ENCODE measurements around the gene IQSEC2. TPM values are rescaled to one million over a fixed set of nuclear protein-coding genes. Genes with fewer than 3 reads are reported as not detected.

Gene IQSEC2
- total RNA-seq, 1 experiment from 2014 or later, result 48.2 TPM

DNA sequence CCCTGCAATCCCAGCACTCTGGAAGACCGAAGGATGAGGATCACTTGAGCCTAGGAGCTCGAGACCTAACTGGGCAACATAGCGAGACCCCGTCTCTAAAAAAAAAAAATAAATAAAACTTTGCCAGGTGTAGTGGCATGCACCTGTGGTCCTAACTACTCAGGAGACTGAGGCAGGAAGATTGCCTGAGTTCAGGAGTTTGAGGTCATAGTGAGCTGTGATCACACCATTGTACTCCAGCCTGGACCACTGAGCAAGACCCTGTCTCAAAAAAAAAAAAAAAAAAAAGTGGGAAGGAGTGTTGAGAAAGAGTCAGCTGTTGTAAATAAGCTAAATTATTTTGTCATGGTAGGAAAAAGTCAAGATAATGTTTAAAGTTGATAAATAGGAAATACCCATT is 27.5 kb upstream of the IQSEC2 start (continued):
- TF ChIP-seq, protein P1, sequence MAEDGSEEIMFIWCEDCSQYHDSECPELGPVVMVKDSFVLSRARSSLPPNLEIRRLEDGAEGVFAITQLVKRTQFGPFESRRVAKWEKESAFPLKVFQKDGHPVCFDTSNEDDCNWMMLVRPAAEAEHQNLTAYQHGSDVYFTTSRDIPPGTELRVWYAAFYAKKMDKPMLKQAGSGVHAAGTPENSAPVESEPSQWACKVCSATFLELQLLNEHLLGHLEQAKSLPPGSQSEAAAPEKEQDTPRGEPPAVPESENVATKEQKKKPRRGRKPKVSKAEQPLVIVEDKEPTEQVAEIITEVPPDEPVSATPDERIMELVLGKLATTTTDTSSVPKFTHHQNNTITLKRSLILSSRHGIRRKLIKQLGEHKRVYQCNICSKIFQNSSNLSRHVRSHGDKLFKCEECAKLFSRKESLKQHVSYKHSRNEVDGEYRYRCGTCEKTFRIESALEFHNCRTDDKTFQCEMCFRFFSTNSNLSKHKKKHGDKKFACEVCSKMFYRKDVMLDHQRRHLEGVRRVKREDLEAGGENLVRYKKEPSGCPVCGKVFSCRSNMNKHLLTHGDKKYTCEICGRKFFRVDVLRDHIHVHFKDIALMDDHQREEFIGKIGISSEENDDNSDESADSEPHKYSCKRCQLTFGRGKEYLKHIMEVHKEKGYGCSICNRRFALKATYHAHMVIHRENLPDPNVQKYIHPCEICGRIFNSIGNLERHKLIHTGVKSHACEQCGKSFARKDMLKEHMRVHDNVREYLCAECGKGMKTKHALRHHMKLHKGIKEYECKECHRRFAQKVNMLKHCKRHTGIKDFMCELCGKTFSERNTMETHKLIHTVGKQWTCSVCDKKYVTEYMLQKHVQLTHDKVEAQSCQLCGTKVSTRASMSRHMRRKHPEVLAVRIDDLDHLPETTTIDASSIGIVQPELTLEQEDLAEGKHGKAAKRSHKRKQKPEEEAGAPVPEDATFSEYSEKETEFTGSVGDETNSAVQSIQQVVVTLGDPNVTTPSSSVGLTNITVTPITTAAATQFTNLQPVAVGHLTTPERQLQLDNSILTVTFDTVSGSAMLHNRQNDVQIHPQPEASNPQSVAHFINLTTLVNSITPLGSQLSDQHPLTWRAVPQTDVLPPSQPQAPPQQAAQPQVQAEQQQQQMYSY (CRISPR knock-in tag; IDR thresholded peaks at IDR 0.05), result no peak
- TF ChIP-seq ZNF138 (CRISPR knock-in tag; conservative IDR thresholded peaks at IDR 0.05) (no peak), HMGA2 (CRISPR knock-in tag; IDR thresholded peaks at IDR 0.05) (no peak), FOXK1 (CRISPR knock-in tag; IDR thresholded peaks at IDR 0.05) (no peak)
- TF ChIP-seq, protein P2, sequence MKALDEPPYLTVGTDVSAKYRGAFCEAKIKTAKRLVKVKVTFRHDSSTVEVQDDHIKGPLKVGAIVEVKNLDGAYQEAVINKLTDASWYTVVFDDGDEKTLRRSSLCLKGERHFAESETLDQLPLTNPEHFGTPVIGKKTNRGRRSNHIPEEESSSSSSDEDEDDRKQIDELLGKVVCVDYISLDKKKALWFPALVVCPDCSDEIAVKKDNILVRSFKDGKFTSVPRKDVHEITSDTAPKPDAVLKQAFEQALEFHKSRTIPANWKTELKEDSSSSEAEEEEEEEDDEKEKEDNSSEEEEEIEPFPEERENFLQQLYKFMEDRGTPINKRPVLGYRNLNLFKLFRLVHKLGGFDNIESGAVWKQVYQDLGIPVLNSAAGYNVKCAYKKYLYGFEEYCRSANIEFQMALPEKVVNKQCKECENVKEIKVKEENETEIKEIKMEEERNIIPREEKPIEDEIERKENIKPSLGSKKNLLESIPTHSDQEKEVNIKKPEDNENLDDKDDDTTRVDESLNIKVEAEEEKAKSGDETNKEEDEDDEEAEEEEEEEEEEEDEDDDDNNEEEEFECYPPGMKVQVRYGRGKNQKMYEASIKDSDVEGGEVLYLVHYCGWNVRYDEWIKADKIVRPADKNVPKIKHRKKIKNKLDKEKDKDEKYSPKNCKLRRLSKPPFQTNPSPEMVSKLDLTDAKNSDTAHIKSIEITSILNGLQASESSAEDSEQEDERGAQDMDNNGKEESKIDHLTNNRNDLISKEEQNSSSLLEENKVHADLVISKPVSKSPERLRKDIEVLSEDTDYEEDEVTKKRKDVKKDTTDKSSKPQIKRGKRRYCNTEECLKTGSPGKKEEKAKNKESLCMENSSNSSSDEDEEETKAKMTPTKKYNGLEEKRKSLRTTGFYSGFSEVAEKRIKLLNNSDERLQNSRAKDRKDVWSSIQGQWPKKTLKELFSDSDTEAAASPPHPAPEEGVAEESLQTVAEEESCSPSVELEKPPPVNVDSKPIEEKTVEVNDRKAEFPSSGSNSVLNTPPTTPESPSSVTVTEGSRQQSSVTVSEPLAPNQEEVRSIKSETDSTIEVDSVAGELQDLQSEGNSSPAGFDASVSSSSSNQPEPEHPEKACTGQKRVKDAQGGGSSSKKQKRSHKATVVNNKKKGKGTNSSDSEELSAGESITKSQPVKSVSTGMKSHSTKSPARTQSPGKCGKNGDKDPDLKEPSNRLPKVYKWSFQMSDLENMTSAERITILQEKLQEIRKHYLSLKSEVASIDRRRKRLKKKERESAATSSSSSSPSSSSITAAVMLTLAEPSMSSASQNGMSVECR (CRISPR knock-in tag; IDR thresholded peaks at IDR 0.05; ENCODE audit: borderline replicate concordance), result no peak
- TF ChIP-seq, protein P3, sequence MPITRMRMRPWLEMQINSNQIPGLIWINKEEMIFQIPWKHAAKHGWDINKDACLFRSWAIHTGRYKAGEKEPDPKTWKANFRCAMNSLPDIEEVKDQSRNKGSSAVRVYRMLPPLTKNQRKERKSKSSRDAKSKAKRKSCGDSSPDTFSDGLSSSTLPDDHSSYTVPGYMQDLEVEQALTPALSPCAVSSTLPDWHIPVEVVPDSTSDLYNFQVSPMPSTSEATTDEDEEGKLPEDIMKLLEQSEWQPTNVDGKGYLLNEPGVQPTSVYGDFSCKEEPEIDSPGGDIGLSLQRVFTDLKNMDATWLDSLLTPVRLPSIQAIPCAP (CRISPR knock-in tag; IDR thresholded peaks at IDR 0.05), result no peak
- TF ChIP-seq, protein P4, sequence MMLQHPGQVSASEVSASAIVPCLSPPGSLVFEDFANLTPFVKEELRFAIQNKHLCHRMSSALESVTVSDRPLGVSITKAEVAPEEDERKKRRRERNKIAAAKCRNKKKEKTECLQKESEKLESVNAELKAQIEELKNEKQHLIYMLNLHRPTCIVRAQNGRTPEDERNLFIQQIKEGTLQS (CRISPR knock-in tag; conservative IDR thresholded peaks at IDR 0.05), result no peak

DNA sequence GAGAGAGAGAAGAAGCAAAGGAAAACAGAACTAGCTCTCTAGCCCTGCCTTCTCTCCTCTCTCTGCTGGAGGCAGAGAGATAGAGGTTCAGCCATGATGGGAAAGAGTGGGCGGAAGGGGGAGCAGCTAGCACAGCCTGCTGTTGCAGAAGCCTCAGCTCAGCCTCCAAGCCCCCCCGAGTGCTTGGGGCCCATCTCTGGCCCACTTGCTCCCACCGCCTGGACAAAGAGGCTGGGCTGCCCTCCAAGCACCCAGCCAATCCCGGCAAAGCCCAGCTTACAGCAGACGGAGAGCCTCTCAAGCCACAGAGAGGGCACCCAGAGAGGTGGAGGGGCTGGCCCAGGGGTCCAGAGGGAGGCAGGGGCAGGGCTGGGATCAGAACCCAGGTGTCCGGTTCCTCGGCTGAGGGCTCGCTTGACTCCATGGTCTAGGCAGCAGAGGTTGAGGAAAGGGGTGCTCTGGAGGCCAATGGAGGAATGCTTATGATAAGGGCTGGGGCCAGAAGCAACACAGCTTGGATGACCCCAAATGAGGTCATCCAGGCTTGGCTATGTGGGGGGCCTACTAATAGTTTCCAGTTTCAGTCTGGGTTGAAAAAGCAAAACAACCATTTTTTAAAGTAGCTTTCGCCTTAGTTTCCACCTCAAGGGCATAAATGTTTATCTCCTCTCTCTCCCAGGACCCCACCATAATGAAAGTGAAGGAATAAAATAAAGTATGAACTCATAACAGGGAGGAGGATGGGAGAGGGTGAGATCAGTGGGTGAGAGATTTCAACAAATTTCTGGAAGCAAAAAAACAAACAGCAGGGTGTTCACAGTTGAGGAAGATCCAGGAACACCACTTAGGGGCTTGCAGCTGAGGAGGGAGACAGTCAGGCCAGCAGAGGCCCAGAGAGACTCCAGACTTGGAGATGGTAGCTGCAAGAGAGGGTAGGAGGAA is 24.9 kb upstream of the IQSEC2 start:
- Mint-ChIP-seq H3K36me3 (peaks cover 3% of the 10 kb centered on the region; the same call in 1 of the 2 replicates), H3K4me3 (no peak overlapping the region), H3K4me1 (no peaks in the 10 kb centered on the region), H3K9me3 (no peaks in the 10 kb centered on the region), H3K27me3 (ENCODE audit: low read depth) (no peaks in the 10 kb centered on the region), H3K27ac (no peak overlapping the region)
- TF ChIP-seq, protein P5, sequence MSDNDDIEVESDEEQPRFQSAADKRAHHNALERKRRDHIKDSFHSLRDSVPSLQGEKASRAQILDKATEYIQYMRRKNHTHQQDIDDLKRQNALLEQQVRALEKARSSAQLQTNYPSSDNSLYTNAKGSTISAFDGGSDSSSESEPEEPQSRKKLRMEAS (CRISPR knock-in tag; IDR thresholded peaks at IDR 0.05), result no peak
- TF ChIP-seq, protein P6, sequence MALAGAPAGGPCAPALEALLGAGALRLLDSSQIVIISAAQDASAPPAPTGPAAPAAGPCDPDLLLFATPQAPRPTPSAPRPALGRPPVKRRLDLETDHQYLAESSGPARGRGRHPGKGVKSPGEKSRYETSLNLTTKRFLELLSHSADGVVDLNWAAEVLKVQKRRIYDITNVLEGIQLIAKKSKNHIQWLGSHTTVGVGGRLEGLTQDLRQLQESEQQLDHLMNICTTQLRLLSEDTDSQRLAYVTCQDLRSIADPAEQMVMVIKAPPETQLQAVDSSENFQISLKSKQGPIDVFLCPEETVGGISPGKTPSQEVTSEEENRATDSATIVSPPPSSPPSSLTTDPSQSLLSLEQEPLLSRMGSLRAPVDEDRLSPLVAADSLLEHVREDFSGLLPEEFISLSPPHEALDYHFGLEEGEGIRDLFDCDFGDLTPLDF (CRISPR knock-in tag; IDR thresholded peaks at IDR 0.05), result no peak
- TF ChIP-seq JUN (CRISPR knock-in tag; IDR thresholded peaks at IDR 0.05) (no peak), FOXJ3 (CRISPR knock-in tag; IDR thresholded peaks at IDR 0.05; ENCODE audit: borderline replicate concordance) (no peak)
- TF ChIP-seq, protein P7, sequence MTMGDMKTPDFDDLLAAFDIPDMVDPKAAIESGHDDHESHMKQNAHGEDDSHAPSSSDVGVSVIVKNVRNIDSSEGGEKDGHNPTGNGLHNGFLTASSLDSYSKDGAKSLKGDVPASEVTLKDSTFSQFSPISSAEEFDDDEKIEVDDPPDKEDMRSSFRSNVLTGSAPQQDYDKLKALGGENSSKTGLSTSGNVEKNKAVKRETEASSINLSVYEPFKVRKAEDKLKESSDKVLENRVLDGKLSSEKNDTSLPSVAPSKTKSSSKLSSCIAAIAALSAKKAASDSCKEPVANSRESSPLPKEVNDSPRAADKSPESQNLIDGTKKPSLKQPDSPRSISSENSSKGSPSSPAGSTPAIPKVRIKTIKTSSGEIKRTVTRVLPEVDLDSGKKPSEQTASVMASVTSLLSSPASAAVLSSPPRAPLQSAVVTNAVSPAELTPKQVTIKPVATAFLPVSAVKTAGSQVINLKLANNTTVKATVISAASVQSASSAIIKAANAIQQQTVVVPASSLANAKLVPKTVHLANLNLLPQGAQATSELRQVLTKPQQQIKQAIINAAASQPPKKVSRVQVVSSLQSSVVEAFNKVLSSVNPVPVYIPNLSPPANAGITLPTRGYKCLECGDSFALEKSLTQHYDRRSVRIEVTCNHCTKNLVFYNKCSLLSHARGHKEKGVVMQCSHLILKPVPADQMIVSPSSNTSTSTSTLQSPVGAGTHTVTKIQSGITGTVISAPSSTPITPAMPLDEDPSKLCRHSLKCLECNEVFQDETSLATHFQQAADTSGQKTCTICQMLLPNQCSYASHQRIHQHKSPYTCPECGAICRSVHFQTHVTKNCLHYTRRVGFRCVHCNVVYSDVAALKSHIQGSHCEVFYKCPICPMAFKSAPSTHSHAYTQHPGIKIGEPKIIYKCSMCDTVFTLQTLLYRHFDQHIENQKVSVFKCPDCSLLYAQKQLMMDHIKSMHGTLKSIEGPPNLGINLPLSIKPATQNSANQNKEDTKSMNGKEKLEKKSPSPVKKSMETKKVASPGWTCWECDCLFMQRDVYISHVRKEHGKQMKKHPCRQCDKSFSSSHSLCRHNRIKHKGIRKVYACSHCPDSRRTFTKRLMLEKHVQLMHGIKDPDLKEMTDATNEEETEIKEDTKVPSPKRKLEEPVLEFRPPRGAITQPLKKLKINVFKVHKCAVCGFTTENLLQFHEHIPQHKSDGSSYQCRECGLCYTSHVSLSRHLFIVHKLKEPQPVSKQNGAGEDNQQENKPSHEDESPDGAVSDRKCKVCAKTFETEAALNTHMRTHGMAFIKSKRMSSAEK (CRISPR knock-in tag; IDR thresholded peaks at IDR 0.05; ENCODE audit: borderline replicate concordance), result no peak
- ChIA-PET CTCF (interaction anchor here (1.3 to 1.5 kb wide), 2 partner anchors 20 to 140 kb away, joined by 3 to 6 read pairs; no protein-coding TSS in a partner anchor), POLR2A (interaction anchor here (0.7 kb wide), 1 partner anchor 17 kb away, joined by 3 read pairs; no protein-coding TSS in a partner anchor)
- no peak for DNase-seq (ENCODE audit: low spot score)
- no peak for ATAC-seq
